NCI-H1105 (cell line): ENCODE measurements around the gene DUSP9.
"Not testable (repeated sequence)": the region's sequence is repeated elsewhere in the genome, so short reads cannot be mapped to it uniquely, and the experiment has no call there.

Experiments
- DNase-seq: peaks from one replicate; lab custom pipeline; 2025; lab: John Stamatoyannopoulos, UW

DUSP9 gene, protein sequence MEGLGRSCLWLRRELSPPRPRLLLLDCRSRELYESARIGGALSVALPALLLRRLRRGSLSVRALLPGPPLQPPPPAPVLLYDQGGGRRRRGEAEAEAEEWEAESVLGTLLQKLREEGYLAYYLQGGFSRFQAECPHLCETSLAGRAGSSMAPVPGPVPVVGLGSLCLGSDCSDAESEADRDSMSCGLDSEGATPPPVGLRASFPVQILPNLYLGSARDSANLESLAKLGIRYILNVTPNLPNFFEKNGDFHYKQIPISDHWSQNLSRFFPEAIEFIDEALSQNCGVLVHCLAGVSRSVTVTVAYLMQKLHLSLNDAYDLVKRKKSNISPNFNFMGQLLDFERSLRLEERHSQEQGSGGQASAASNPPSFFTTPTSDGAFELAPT

DNA sequence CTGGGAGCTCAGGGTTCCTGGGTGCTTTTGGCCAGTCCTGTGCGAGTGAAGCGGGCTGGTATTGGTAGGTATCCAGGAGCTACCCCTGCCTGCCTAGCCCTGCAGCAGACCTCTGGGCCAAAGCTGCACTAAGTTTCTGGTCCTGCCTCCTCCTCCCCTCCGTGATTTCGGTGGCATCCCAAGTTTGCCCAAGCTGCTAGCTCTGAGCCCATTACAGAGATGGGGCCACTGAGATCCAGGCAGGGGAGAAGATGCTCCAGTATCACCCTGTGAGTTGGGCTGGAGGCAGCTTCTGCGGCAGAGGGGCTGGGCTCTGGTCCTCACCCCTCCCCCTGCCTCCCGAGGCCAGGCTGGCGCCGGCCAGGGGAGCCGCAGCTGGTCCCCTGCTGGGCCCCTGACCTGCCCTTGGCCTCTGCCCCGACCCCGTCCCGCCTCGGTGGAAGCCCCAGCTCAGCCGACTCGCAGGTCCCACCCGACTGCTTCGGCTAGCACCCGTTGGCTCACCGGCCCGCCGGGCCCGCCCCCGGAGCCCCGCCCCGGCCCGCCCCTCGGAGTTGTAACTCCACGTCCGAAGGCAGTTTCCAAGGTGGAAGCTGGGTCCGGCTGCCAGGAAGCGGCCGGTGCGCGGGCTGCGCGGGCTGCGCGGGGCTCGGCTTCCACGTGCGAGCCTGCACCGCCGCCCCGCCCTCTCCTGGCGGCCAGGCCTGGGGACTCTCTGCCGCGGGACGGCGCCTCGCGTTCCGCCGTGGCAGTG is at the start of gene DUSP9:
DUSP9 (plus strand) TSS at position 584 of the 754 bp plus-strand sequence. CDS start 751 bp downstream, outside the sequence.
- DNase-seq, result no peak

DNA sequence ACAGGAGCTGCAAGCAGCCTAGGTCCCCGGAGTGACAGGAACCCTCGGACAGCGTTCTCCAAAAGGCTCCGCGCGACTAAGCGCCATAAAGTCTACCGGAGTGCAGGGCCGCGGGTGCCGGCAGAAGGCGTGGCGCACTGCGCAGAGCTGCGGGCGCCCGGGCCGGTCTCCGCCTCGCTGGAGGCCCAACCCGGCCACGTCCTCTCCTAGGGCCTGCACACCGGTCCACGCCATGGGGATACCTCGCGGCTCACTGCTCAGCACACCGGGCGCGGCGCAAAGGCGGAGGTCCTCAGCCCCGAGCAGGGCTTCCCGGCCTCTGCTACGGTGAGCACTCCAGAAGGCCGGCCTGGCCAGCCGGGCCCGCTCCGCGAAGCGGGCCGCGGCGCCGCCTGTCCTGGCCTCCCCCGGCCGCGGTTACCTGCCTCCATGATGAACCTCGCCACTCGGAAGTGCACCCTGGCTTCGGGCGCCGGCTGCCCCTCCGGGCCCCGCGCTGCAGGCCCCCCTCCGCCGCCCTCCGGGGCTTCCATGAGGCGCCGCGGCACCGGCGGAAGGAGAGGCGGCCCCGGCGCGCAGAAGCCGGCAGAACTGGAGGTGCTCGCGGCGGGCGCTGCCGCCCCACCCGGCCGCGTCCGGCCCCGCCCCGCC is 48.3 kb upstream of the DUSP9 start, which contains the start of gene CCNQ:
CCNQ (minus strand) TSS at position 599 of the 651 bp plus-strand sequence; CDS start at position 533, 66 bp downstream.
- peak; percentile 31 for DNase-seq

DNA sequence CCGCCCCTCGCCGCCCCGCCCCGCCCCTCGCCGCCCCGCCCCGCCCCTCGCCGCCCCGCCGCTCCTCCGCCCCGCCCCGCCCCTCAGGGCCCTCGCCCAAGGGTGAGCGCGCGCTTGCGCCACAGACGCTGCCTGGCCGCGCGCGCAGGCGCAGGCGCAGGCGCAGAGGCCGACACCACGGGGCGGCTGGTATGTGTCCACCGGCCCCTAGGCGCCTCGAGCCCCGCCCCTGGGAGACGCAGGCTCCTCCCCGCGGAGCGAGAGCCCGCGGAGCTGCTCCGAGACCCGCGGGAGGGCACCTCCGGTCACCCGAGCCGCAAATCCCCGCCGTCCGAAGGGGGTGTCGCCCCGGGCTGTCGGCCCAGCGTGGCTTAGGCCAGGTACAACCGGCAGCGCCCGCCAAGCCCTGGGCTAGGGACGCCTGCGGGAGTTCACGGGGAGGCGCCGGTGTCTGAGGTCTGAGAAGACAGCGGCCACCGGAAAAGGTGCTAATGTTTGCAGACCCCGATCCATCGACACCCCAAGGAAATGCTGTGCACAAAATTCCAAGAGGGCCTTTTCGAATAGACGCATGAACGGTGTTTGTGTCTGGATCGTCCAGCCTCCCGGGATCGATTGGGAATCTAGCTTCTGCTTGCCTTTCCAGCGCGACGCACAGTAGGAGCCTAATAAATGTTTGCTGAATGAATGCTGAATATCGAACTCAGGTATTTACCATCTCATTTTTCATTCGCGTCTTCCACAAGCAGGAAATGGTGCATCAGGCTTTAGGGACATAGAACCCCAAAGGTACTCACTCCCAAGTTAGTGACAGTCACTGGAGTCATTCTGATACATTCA is 47.6 kb upstream of the DUSP9 start:
- DNase-seq, result peak; percentile 95

DNA sequence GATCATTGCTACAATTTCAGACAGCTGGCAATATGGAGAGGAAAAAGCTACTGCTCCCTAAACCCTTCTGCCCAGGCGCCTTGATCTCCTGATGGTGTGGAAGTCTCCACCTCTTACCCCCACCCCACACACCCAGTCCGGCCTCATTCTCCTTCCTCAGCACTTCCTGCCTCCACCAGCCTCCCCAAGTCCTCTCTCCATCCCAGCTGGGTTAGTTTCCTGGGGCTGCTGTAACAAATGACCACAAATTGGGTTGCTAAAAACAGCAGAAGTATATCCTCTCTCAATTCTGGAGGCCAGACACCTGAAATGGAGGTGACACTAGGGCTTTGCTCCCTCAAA is 47.0 kb upstream of the DUSP9 start:
- DNase-seq, result no peak

DNA sequence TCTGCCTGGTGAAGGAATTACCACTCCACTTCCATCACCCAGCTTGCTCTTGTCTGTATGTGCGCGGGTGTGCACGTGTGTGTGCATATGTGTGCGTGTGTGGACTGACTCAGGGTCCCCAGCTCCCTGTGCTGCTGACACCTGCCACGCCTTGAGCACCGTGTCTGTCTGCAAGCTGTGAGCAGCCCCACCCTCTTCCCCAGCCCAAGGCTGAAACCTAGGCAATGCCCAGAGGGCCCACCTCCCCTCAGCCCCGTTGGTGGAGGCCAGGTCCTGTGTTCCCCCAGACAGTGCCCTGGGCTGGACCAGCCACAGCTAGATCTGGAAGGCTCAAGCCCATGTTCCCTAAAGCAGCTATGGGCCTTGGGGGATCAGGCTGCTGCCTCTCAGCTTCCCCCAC is 46.1 kb upstream of the DUSP9 start:
- DNase-seq, result no peak

DNA sequence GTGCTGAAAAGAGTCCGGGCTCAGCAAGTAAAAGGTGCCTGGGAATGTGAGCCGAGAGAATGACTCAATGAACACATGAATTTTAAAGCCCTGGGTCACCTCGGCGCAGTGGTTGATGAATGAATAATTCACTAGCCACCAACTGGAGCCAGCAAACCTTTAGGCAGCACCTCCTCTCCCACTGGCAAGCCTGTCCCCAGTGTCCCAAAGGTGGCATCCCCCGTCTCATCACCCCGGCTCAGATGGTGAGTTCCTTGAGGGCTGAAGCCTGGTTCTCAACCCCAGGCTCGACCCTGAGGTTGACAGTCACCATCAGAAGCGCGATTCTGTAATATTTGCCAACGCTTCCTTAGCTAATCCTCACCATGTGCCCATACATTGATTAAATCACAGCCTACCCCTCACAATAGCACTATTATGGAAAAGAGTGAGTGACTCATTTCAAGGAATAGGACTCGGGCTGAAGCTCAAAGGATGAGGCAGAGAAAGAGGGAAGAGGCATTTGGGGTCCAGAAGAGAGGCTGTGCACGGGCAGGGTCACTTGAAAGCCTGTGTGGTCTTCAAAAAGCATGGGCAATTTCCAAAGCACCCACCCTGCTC is 45.4 kb upstream of the DUSP9 start:
- no peak for DNase-seq

DNA sequence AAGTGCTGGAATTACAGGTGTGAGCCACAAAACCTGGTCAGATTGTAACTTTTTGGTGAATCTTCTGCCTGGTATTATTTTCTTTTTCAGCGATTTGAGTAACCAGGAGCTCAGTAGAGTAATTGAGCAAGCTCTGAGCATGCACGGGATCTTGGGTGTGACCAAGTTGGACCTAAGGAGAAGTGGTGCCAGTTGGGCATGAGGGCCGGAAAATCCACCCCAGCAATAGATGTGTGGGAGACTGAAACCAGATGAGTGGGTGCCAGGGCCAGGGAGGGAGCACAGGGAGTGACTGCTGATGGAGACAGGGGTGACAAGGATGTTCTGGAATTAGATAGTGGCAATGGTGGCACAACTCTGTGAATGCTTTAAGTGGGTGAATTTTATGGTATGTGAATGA is 44.4 kb upstream of the DUSP9 start:
- no peak for DNase-seq

DNA sequence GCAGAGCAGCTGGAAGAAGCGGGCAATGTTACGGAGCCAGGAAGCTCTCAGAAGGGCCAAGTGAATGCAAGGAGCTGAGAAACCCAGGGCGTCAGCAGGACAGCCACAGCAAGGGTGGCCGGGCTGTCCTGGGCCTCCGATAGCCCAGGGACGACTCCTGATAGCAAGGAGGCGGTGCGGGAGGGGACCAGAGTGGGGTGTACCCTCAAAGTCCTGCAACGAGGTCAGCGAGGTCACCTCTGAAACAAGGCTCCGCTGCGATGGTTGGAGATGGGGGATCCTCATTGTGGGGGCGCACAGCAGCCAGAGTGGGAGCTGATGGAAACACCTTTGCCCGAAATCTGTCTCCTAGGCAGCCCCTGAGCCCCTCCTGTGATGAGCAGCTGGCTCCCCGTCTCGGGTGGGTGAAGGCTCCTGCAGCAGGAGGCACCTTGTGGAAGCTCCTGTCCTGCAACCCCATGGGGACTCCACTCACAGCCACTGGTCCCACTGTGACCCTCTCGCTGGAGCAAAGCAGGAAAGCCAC is 43.8 kb upstream of the DUSP9 start:
- no peak for DNase-seq

DNA sequence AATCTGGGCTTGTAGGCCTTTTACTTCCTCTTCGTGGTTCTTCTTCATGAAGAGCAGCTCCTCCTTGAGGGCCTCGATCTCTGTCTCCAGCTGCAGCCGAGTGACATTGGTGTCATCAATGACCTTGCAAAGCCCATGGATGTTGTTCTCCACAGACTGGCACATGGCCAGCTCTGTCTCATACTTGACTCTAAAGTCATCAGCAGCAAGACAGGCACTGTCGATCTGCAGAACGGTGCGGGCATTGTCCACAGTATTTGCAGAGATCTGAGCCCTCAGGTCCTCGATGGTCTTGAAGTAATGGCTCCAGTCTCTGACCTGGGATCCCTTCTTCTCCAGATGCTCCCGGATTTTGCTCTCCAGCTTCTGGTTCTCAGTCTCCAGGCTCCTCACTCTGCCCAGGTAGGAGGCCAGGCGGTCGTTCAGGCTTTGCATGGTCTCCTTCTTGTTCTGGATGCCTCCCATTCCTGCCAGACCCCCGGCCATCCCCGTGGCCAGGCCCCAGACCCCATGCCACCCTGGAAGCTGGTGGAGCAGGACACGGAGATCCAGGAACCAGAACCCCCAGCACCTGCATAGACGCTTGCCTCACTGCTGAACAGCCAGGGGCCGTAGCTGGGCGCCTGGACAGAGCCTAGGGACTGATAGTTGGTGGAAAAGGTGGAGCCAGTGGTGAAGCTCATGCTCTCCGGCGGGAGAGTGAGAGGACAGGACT is 42.2 kb upstream of the DUSP9 start:
- not testable (repeated sequence) for DNase-seq

DNA sequence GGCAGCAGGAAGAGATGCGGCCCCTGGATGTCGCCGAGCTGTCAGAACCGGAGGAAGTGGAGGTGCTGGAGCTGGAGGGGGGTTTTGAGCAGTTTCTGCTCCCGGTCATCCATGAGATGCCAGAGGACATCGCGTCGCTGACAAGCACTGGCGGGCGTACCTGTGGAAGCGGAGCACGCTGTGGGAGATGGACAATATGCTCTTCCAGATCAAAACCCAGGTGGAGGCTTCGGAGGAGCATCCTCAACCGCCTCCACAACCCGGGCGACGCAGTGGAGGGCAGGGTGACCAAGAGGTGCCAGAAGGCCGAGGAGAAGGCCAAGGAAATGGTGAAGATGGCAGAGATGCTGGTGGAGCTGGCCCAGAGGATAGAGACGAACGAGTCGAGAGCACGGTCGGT is 40.5 kb upstream of the DUSP9 start:
- DNase-seq, result no peak

DNA sequence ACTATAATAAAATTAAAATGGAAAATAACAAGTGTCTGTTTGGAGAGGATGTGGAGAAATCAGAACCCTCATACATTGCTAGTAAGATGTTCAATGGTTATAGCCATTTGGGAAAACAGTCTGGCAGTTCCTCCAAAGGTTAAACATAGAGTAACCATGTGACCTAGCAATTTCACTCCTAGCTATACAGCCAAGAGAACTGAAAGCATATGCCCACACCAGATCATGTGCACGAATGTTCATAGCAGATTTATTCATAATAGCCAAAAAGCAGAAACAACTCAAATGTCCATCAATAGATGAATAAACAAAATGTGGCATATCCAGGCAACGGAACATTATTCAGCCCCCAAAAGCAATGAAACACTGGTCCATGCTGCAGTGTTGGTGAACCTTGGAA is 38.6 kb upstream of the DUSP9 start:
- DNase-seq, result no peak

DNA sequence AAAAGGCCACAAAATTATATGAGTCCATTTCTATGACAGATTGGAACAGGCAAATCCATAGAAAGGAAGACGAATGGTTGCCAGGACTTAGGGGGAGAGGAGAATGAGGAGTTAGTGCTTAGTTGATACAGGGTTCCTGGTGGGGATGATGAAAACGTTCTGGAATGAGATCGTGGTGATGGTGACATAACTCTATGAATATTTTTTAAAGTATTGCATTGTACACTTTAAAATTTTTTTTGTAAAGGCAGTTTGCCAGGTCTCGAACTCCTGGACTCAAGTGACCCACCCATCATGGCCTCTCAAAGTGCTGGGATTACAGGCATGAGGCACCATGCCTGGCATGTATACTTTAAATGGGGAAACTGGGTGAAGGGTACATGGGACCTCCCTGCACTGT is 38.2 kb upstream of the DUSP9 start:
- no peak for DNase-seq

DNA sequence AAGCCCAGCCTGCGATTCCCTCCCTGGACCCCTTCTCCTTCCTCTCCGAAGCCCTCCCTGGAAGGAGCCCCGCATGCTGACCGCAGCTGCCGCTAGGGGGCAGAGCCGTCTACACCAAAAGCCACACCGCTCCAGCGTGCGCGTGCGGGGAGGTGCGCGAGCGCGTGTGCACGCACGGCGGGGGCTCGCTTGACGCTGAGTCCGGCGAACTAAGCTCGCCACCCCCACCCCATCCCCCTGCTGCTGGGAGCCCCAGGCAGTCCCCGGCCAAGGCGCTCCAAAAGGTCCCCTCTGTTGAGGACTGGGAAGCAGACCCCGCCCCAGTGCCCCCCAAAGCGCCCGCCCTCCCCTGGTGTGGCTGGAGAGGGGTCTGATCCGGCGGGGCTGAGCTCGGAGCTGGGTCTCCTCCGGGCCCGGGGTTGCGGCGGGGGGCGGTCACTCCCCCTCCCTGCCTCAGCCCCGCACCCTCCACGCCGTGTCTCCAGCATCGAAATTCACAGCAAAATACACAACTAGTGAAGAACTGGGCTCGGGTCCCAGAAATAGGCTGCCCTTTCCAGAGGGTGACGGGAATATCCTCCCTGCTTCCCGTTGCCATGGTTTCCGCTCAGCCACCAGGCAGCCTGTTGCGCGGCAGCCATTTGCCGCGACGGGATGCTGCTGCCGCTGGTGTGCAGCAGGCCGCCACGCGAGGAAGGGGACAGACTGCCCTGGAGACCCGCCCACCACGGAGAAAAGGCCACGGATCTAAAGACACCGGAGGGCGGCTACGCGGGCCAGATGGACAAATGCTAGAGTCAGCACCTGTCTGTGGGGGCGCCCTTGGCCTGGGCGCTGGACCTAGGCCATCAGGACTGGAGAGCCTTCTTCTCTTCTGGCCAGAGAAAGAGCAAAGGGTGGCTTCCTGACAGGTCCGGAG is 36.8 kb upstream of the DUSP9 start:
- DNase-seq, result peak; percentile 87

DNA sequence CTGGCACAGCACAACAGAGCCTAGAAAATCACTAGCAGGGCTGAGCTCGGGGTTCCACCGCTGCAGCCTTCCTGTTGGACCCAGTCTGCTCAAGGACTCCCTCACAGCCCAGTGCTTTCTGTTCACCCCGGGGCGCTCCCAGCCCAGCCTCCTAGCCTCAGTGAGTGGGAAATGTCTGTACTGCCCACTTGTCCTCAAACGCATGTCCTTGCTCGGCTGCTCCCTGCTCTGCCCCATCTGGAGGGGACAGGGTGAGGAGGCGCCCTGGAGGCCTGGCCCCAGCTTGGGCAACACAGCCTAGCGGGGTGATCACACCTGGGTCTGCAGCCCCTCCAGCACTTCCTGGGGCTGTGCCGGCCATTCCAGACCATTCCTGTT is 36.2 kb upstream of the DUSP9 start:
- no peak for DNase-seq

DNA sequence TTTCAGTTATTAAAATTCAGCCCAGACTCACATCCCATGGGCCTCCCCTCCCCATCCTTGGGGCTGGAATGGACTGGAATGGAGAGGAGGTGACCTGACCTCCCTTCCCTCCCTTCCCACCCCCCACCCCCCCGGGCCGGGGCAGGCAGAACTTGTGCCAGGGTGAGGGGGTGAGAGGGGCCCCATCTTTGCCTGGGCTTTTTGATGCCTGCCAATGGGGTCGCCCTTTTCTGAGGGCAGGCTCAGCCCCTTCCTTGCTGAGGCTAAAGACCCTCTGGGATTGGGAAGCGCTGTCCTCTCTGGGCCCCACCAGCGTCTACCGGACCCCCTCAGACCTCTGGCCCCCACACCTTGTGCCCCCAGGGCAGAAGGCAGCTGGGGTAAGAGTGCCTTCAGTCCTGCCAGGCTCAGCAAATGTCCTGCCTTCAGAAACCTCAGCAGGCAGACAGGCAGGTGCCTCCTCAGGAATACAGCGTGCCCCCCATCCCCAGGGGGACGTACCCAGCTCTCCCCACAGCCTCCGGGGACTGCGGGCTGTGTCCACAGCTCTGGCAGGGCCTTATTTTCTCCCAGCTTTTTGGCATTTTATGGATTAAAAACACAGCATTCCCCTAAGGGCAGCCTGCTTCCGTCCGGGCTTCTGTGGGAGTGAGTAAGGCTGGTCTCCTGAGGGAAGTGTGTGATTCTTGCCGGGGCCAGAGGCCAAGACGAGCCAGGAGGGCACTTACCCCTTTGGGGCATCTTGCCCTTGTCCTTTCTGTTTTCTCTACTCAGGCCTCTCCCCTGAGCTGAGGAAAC is 35.5 kb upstream of the DUSP9 start:
- DNase-seq, result no peak

DNA sequence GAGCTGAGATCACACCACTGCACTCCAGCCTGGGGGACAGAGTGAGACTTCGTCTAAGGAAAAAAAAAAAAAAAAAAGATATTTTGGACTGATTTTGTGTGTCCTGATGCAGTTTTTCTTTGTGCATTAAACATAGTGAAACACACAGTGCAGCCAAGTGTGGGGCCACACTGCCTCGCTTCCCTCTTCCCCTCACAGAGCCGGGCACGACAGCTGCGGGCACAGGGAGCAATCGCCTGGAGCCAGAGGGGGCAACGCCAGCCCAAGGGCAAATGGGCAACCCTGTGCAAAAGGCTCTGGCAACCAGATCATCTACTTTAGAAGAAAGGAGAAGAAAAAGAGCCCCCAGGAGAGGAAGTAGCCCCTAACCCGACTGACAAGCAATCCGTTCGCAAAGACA is 34.6 kb upstream of the DUSP9 start:
- no peak for DNase-seq

DNA sequence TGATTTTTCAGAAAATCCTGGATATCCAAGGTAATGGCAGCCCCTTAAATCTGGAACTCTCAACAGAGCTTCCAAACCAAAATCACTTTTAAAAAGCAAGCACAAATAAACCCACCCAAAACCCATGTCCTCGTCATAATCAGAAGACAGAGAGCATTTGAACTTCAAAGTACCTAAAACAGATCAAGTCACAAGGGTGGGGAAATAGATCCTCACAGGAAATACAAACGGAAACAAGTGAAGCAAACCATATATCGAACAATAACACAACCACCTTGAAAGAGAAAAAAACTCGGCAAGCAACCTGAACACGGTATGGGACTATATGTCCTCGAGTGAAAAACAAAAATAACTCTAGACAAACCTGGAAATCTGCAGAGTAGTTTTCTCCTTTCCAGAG is 32.2 kb upstream of the DUSP9 start:
- no peak for DNase-seq

DNA sequence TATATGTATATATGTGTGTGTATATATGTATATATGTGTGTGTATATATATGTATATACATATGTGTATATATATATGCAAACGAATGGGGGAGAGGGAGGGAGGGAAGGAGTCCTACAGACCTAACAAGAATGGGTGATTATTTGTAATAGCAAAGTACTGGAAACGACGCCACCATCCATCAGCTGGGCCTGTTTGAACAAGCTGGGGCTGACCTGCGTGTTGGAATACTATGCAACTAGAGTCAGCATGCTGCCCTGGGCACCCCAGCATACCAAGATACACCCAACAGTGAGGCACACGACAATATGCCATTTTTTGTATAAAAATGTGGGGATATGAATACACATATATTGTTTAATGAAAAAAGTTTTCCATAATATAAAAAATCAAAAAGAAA is 26.4 kb upstream of the DUSP9 start:
- DNase-seq, result no peak
